Right lung (tissue), 10 donors: ENCODE results near the gene IP6K1. TPM values are rescaled to one million over a fixed set of nuclear protein-coding genes. Genes with fewer than 3 reads are reported as not detected.
"Not testable (repeated sequence)": the region's sequence is repeated elsewhere in the genome, so short reads cannot be mapped to it uniquely, and the experiment has no call there.

ENCODE experiments used
- DNase-seq, 2 donors: peaks; one replicate each; pipeline ENCODE4 v3.0.0-alpha.2; 2013
- long read RNA-seq, 8 donors: transcript quantifications; one replicate each; lab custom pipeline, GENCODE V29; 2026
- polyA plus RNA-seq, 5 donors: library from polyadenylated mRNA; unstranded; fragments of 120-200 nt; gene quantifications; one replicate each; pipeline versions ENCODE4 v1.2.1 to v1.2.3, GENCODE V29; 2013; ENCODE audit warnings: inconsistent platforms in 1 of 5, low replicate concordance in 1 of 5; ENCODE audit not compliant: insufficient read length in 5 of 5, insufficient read depth in 1 of 5

IP6K1 gene
- 10 to 100 TPM; 37.1 to 50.3 (median 44.5) TPM for polyA plus RNA-seq
- long read RNA-seq, donor 1, full-length matches to known transcripts, result 12 of 12 reads
- long read RNA-seq, donor 1, partial matches to known transcripts, result 0 of 12 reads
- long read RNA-seq, donor 1, other reads (novel, unspliced or antisense), result 0 of 12 reads
- long read RNA-seq, donor 2, full-length matches to known transcripts, result 8 of 8 reads
- long read RNA-seq, donor 2, partial matches to known transcripts, result 0 of 8 reads
- long read RNA-seq, donor 2, other reads (novel, unspliced or antisense), result 0 of 8 reads
- long read RNA-seq, donor 3, full-length matches to known transcripts, result 14 of 14 reads
- long read RNA-seq, donor 3, partial matches to known transcripts, result 0 of 14 reads
- long read RNA-seq, donor 3, other reads (novel, unspliced or antisense), result 0 of 14 reads
- long read RNA-seq, donor 4, full-length matches to known transcripts, result 8 of 8 reads
- long read RNA-seq, donor 4, partial matches to known transcripts, result 0 of 8 reads
- long read RNA-seq, donor 4, other reads (novel, unspliced or antisense), result 0 of 8 reads
- long read RNA-seq, donor 5, full-length matches to known transcripts, result 7 of 7 reads
- long read RNA-seq, donor 5, partial matches to known transcripts, result 0 of 7 reads
- long read RNA-seq, donor 5, other reads (novel, unspliced or antisense), result 0 of 7 reads
- long read RNA-seq, donor 6, full-length matches to known transcripts, result 15 of 44 reads
- long read RNA-seq, donor 6, partial matches to known transcripts, result 29 of 44 reads
- long read RNA-seq, donor 6, other reads (novel, unspliced or antisense), result 0 of 44 reads
- long read RNA-seq, donor 7, full-length matches to known transcripts, result 10 of 10 reads
- long read RNA-seq, donor 7, partial matches to known transcripts, result 0 of 10 reads
- long read RNA-seq, donor 7, other reads (novel, unspliced or antisense), result 0 of 10 reads
- long read RNA-seq, donor 8, full-length matches to known transcripts, result 8 of 8 reads
- long read RNA-seq, donor 8, partial matches to known transcripts, result 0 of 8 reads
- long read RNA-seq, donor 8, other reads (novel, unspliced or antisense), result 0 of 8 reads

- DNase-seq, result peak; percentile 100
These were observed at the start of gene IP6K1 for GRCh38 chr3:49786357-49787181. IP6K1 (minus strand) TSS chr3:49786542; CDS start chr3:49748040, 38,502 bp downstream.

- DNase-seq, result no peak
These were observed 45.0 kb upstream of the IP6K1 start for GRCh38 chr3:49831341-49831740.

GRCh38 chr3:49826016-49826415 lies 39.7 kb upstream of the IP6K1 start:
- no peak for DNase-seq

- DNase-seq, result not testable (repeated sequence)
These were observed 36.8 kb upstream of the IP6K1 start for GRCh38 chr3:49823131-49823530.

- peak; percentile 71 to 73 for DNase-seq
These were observed 27.3 kb upstream of the IP6K1 start, which contains the start of gene UBA7 for GRCh38 chr3:49813497-49814174. UBA7 (minus strand) TSS chr3:49813953; CDS start chr3:49813787, 166 bp downstream.

- DNase-seq, result no peak
These were observed 26.7 kb upstream of the IP6K1 start for GRCh38 chr3:49812916-49813496.

- DNase-seq, result peak in 1 of 2 donors; percentile 69
These were observed 21.2 kb upstream of the IP6K1 start for GRCh38 chr3:49807431-49808114.

GRCh38 chr3:49806850-49807249 lies 20.5 kb upstream of the IP6K1 start:
- no peak for DNase-seq

GRCh38 chr3:49805897-49806701 lies 19.8 kb upstream of the IP6K1 start:
- DNase-seq, result peak; percentile 89

- DNase-seq, result peak; percentile 88
These were observed 19.0 kb upstream of the IP6K1 start for GRCh38 chr3:49805367-49805782.

- DNase-seq, result no peak
These were observed 18.0 kb upstream of the IP6K1 start for GRCh38 chr3:49804141-49805041.

GRCh38 chr3:49803465-49804140 lies 17.3 kb upstream of the IP6K1 start:
- peak; percentile 79 to 84 for DNase-seq

GRCh38 chr3:49802719-49803464 lies 16.6 kb upstream of the IP6K1 start, which contains the start of gene INKA1:
INKA1 (plus strand) TSS chr3:49803261; CDS start chr3:49803393, 132 bp downstream.
- peak; percentile 86 to 89 for DNase-seq

- no peak for DNase-seq
These were observed 14.8 kb upstream of the IP6K1 start for GRCh38 chr3:49801160-49801559.

GRCh38 chr3:49799761-49800160 lies 13.4 kb upstream of the IP6K1 start, which contains the start of gene CDHR4:
CDHR4 (minus strand) TSS chr3:49799873; CDS start chr3:49799812, 61 bp downstream.
- DNase-seq, result no peak

- no peak for DNase-seq
These were observed 12.8 kb upstream of the IP6K1 start for GRCh38 chr3:49799105-49799504.
